IPS DF 6.9 (cell line): ENCODE results near the gene TARS2.

Experiments used
- DNase-seq: peaks from one replicate; pipeline ENCODE4 v3.0.0-alpha.2; 2013; ENCODE audit warnings: low read depth, low spot score
- H3K27ac ChIP-seq: one replicate; pipeline ENCODE4 v1.5.1; 2013; ENCODE audit warnings: low read length, control low read depth
- H3K27me3 ChIP-seq: 2 replicates; pipeline ENCODE4 v1.6.1; 2013; ENCODE audit warnings: mild to moderate bottlenecking, low read length; ENCODE audit not compliant: control insufficient read depth, insufficient read depth
- H3K36me3 ChIP-seq: 2 replicates; pipeline ENCODE4 v1.6.1; 2013; ENCODE audit warnings: low read length; ENCODE audit not compliant: control insufficient read depth, insufficient read depth
- H3K4me1 ChIP-seq: 2 replicates; pipeline ENCODE4 v1.6.1; 2013; ENCODE audit warnings: low read length; ENCODE audit not compliant: control insufficient read depth, insufficient read depth
- H3K4me3 ChIP-seq: 2 replicates; pipeline ENCODE4 v1.5.1; 2013; ENCODE audit warnings: mild to moderate bottlenecking, low read length
- H3K9me3 ChIP-seq: 2 replicates; pipeline ENCODE4 v1.6.1; 2013; ENCODE audit warnings: low read length, inconsistent platforms; ENCODE audit not compliant: control insufficient read depth, insufficient read depth
- WGBS: extraction: QIAGEN DNeasy Blood & Tissue Kit; methylation state at CpG from one replicate; pipeline ENCODE4 v1.1.7; 2013; ENCODE audit warnings: mixed read lengths, missing lambda C conversion rate; ENCODE audit not compliant: insufficient read length, insufficient coverage; 5-methylcytosine and 5-hydroxymethylcytosine counted together

TARS2 gene, protein sequence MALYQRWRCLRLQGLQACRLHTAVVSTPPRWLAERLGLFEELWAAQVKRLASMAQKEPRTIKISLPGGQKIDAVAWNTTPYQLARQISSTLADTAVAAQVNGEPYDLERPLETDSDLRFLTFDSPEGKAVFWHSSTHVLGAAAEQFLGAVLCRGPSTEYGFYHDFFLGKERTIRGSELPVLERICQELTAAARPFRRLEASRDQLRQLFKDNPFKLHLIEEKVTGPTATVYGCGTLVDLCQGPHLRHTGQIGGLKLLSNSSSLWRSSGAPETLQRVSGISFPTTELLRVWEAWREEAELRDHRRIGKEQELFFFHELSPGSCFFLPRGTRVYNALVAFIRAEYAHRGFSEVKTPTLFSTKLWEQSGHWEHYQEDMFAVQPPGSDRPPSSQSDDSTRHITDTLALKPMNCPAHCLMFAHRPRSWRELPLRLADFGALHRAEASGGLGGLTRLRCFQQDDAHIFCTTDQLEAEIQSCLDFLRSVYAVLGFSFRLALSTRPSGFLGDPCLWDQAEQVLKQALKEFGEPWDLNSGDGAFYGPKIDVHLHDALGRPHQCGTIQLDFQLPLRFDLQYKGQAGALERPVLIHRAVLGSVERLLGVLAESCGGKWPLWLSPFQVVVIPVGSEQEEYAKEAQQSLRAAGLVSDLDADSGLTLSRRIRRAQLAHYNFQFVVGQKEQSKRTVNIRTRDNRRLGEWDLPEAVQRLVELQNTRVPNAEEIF

DNA sequence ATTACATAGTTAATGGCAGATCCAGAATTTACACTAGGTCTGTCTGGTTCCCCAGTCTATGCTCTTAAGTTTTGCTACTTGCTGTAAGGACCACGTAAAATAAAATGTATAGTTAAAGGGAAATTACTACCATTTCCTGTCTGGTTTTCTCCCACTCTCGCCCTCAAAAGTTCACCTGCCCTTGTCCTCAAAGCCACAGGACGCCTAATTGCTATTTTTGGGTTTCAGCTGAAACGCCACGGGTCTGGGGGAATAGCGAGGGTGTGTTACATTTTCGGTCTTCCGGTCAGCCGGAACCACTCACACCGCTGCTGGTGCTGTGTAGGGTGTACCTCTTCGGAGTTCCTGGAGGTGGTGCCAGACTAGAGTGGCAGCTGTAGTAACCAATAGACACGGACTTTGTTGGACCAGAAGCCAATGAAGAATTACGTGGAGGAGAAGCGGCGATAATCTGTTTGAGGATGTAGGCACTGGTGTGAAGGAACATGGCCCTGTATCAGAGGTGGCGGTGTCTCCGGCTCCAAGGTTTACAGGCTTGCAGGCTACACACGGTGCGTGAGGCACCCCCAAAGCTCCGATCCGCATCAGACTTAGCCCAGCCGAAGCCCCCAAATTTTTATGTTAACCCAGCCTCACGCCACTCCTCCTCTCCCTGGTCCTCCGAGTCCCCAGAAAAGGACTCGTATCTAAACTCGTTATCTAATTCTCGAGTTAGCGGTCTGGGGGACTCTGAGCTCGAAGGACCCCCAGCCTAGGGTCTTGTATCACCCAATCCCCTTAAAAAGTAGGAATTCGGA lies at the start of gene TARS2:
TARS2 (plus strand) TSS at position 454 of the 797 bp plus-strand sequence; CDS start at position 486, 32 bp downstream.
- H3K27me3 ChIP-seq: no peaks in the 10 kb centered on the region
- no peaks in the 10 kb centered on the region for H3K9me3 ChIP-seq
- WGBS: no CpG with 5 or more reads among the region's 30 CpGs
- DNase-seq: peak; percentile 98
- peaks cover 5% of the 10 kb centered on the region; the same call in 1 of the 2 replicates for H3K36me3 ChIP-seq
- no peak within 1 kb of the TSS for H3K27ac ChIP-seq
- no peaks in the 10 kb centered on the region for H3K4me1 ChIP-seq
- peak within 1 kb of the TSS; percentile 77 for H3K4me3 ChIP-seq

DNA sequence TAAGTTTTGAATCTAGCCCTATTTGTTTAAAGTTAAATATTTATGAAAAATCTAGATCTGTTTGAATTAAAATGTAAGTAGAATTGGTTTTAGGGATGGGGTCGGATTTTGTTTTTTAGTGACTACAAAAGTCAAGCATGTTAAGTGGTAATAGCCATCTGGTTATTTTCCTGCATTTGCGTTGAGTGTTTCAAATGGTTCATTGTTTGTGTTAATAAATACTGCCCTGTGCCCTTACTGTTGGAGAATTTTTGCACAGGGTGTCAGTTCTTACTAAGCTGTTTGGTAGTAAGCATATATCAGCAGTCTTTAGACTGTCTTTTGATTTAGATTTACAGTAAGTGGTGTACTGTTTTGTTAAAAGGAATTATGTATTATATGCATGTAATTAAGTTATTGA lies 46.1 kb upstream of the TARS2 start:
- WGBS: 100% methylated on average over 1 of the region's 2 CpGs
- no peaks in the 10 kb centered on the region; the same call in 1 of the 2 replicates for H3K36me3 ChIP-seq
- no peaks in the 10 kb centered on the region for H3K4me1 ChIP-seq

DNA sequence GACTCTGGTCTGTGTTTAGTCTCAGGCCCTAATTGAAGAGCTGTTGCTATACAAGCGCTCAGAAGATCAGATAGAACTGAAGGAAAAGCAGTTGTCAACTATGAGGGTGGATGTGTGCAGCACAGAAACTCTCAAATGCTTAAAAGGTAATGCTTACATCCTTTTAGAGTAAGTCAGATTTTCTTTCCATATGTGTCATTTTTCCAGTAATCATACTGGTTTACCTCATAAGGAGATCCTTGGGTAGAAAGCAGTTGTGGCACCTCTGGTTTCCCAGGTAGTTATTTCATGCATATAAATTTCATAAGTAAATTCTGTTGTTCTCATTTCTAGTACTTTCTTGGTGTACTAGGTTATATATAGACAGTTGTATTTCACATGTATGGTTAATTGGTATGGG lies 43.0 kb upstream of the TARS2 start:
- no CpG with 5 or more reads among the region's 1 CpG for WGBS
- Histone ChIP-seq H3K27ac (no peak overlapping the region), H3K4me3 (no peak overlapping the region), H3K27me3 (no peaks in the 10 kb centered on the region), H3K4me1 (no peaks in the 10 kb centered on the region), H3K9me3 (no peaks in the 10 kb centered on the region), H3K36me3 (no peaks in the 10 kb centered on the region; the same call in 1 of the 2 replicates)
- no peak for DNase-seq

More for the DNA sequence above, 46.1 kb upstream of the TARS2 start:
- no peak overlapping the region for H3K4me3 ChIP-seq
- H3K27ac ChIP-seq: no peak overlapping the region
- no peaks in the 10 kb centered on the region for H3K9me3 ChIP-seq
- H3K27me3 ChIP-seq: no peaks in the 10 kb centered on the region
- DNase-seq: no peak

DNA sequence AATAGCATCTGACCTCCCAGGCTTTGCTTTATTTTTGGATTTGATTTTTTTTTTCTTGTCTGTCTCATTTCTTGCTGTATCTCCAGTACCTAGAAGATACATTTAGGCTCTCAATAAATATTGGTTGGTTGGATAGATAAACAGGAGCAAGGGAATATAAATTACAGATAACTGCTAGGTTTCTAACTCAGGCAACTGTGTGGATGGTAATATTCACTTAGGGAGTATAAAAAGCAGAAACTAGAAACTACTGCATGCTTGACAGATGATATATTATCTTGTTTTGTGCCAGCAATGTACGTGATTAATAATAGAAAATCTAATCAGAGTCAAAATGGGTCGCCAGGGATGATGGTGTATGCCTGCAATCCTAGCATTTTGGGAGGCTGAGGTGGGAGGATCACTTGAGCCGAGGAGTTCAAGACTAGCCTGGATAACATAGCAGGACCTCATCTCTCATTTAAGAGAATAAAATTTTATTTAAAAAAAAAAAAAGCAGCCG lies 31.0 kb upstream of the TARS2 start:
- Histone ChIP-seq H3K36me3 (peaks cover 7% of the 10 kb centered on the region), H3K9me3 (no peaks in the 10 kb centered on the region)

DNA sequence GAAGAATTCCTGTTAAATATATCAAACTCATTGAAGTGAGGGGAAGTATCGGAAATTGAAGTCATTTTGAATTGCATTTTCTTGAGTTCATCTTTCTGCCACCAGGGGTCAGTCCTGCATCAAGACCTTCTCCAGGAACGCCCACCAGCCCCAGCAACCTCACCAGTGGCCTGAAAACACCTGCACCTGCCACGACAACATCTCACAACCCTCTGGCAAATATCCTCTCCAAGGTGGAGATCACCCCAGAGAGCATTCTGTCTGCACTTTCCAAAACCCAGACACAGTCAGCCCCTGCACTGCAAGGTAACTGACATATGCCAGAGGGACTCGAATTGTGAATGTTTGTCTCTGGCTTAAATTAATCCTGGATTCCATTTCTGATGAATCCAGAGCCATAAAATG lies 22.8 kb upstream of the TARS2 start:
- no CpG with 5 or more reads among the region's 4 CpGs for WGBS
- Histone ChIP-seq H3K27ac (no peak overlapping the region), H3K4me3 (no peak overlapping the region), H3K36me3 (no peaks in the 10 kb centered on the region; the same call in 1 of the 2 replicates), H3K27me3 (no peaks in the 10 kb centered on the region), H3K4me1 (no peaks in the 10 kb centered on the region), H3K9me3 (no peaks in the 10 kb centered on the region)
- peak; percentile 41 for DNase-seq

More for the DNA sequence above, 31.0 kb upstream of the TARS2 start:
- H3K4me1 ChIP-seq: no peaks in the 10 kb centered on the region
- no peak overlapping the region for H3K4me3 ChIP-seq
- no CpG with 5 or more reads among the region's 4 CpGs for WGBS
- H3K27ac ChIP-seq: no peak overlapping the region
- H3K27me3 ChIP-seq: no peaks in the 10 kb centered on the region
- DNase-seq: no peak

DNA sequence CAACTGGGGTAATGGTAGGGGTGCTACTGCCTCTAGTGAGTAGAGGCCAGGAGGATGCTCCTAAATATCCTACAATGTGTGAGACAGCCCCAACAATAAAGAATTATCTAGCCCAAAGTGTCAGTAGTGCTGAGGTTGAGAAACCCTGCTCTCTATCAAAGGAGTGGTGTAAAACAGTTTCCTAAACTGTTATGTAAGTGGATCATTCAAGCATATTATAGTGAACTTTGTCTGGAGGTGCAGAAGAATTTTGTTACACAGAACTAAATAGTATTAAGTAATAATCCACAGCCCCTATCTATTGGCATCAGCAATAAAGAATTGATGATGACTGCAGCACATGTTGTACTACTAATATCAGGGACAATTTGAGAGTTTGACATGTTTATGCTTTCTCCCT lies 20.3 kb upstream of the TARS2 start:
- Histone ChIP-seq H3K4me1 (no peaks in the 10 kb centered on the region), H3K9me3 (no peaks in the 10 kb centered on the region), H3K27ac (no peak overlapping the region), H3K36me3 (peaks cover 16% of the 10 kb centered on the region), H3K4me3 (no peak overlapping the region), H3K27me3 (no peaks in the 10 kb centered on the region)
- DNase-seq: no peak

- DNase-seq: no peak
- Histone ChIP-seq H3K36me3 (peaks cover 16% of the 10 kb centered on the region), H3K27me3 (no peaks in the 10 kb centered on the region), H3K4me1 (peaks cover 1% of the 10 kb centered on the region; the same call in 1 of the 2 replicates), H3K27ac (no peak overlapping the region), H3K4me3 (no peak overlapping the region), H3K9me3 (no peaks in the 10 kb centered on the region)
- no CpG with 5 or more reads among the region's 1 CpG for WGBS
Measured at GRCh38 chr1:150469291-150469690, 17.9 kb upstream of the TARS2 start.

DNA sequence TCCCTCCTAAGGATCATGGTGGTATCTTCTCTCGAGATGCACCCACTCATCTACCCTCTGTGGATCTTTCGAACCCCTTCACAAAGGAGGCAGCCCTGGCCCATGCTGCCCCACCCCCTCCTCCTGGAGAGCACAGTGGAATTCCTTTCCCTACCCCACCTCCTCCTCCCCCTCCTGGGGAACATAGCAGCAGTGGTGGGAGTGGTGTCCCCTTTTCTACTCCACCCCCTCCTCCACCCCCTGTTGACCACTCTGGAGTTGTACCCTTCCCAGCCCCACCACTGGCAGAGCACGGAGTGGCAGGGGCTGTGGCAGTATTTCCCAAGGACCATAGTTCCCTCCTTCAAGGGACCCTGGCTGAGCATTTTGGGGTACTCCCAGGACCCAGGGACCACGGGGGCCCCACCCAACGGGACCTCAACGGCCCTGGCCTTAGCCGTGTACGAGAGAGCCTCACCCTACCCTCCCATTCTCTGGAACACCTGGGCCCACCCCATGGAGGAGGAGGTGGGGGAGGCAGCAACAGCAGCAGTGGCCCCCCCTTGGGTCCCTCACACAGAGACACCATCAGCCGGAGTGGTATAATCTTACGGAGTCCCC lies 14.5 kb upstream of the TARS2 start:
- Histone ChIP-seq H3K27me3 (no peaks in the 10 kb centered on the region), H3K9me3 (no peaks in the 10 kb centered on the region), H3K27ac (no peak overlapping the region), H3K36me3 (peaks cover 16% of the 10 kb centered on the region), H3K4me1 (peaks cover 1% of the 10 kb centered on the region; the same call in 1 of the 2 replicates), H3K4me3 (no peak overlapping the region)
- no CpG with 5 or more reads among the region's 10 CpGs for WGBS
- DNase-seq: no peak

DNA sequence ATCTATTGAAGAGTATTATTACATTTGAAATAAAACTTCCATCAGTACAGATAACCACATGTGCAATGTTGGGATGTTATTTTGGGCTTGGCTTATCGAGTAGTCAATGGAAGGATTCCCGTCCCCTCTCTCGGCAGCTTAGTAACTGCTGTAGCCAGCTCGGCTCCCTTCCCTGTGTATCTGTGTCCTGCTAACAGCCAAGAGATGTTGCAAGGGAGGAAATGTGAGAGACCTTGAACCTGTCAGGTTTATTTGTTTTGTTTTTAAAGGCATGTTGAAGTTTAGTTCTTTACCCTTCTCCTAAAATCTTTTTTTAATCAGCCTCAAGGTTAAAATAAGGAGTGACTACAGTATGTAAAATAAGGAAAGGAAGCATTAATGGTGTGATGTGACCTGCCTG lies 13.6 kb upstream of the TARS2 start:
- H3K4me3 ChIP-seq: no peak overlapping the region
- H3K4me1 ChIP-seq: peaks cover 1% of the 10 kb centered on the region; the same call in 1 of the 2 replicates
- peaks cover 16% of the 10 kb centered on the region for H3K36me3 ChIP-seq
- H3K9me3 ChIP-seq: no peaks in the 10 kb centered on the region
- no peak for DNase-seq
- no peak overlapping the region for H3K27ac ChIP-seq
- no CpG with 5 or more reads among the region's 4 CpGs for WGBS
- H3K27me3 ChIP-seq: no peaks in the 10 kb centered on the region

DNA sequence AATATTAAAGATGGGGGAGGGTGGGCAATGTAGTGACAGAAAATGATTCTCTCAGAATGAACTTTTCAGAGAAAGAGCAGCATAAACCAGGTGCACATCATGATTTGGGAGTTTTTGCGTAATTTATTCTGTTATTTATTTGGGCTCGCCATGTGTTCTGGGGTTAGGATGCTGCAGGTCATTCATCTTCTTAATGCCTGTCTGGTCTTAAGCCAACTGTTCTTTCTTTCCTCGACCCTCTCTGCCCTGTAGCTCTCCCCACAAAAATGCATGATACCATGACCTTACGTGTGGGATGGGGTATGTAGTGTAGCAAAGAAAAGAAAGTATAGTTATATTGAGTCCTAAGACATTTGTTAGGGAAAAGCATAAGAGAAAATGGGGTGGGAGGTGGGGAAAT lies 12.3 kb upstream of the TARS2 start:
- no peak for DNase-seq
- WGBS: no CpG with 5 or more reads among the region's 4 CpGs
- peaks cover 16% of the 10 kb centered on the region for H3K36me3 ChIP-seq

More for the DNA sequence above, 12.3 kb upstream of the TARS2 start:
- Histone ChIP-seq H3K4me3 (no peak overlapping the region), H3K27me3 (no peaks in the 10 kb centered on the region), H3K27ac (no peak overlapping the region), H3K9me3 (no peaks in the 10 kb centered on the region), H3K4me1 (peaks cover 1% of the 10 kb centered on the region; the same call in 1 of the 2 replicates)
